ENCODE measurements around the gene BFSP2.

- TF ChIP-seq CTCF (IDR thresholded peaks at IDR 0.05) (no peak), REST (IDR thresholded peaks at IDR 0.05; ENCODE audit: insufficient read depth in 1 of 2, low read depth in 2 of 2, low read length in 1 of 2) (no peak), POLR2AphosphoS5 (IDR thresholded peaks at IDR 0.05; ENCODE audit: low read depth, low read length) (no peak), SIN3A (IDR thresholded peaks at IDR 0.05; ENCODE audit: borderline replicate concordance, insufficient read depth, low read depth, low read length) (no peak), TCF7L2 (IDR thresholded peaks at IDR 0.05; ENCODE audit: low read depth, low read length) (no peak)
Observed at GRCh38 chr3:133441867-133442270, 42.0 kb downstream of the BFSP2 start.

Data from Panc1 (cell line).